MM.1S (cell line): ENCODE data around the gene SDK1.

Source experiments
- DNase-seq: peaks from one replicate; pipeline ENCODE4 v3.0.0-alpha.2; 2015
- H2AFZ ChIP-seq: fragments of 300-600 bp; sonication (generic); 2 replicates; pipeline ENCODE4 v1.6.0; 2016; ENCODE audit warnings: antibody characterized with exemption, low read length
- H3F3A ChIP-seq: fragments of 300-600 bp; sonication (generic); 2 replicates; pipeline ENCODE4 v1.6.1; 2016; ENCODE audit warnings: mild to moderate bottlenecking, antibody characterized with exemption, low read length, moderate library complexity, mixed read lengths; ENCODE audit not compliant: insufficient read depth
- H3K27ac ChIP-seq: fragments of 300-600 bp; sonication (generic); 2 replicates; pipeline ENCODE4 v1.5.1; 2016; ENCODE audit warnings: mild to moderate bottlenecking, low read length
- H3K27me3 ChIP-seq: fragments of 300-600 bp; sonication (generic); replicated peaks from 2 replicates; pipeline ENCODE4 v1.6.0; 2016; ENCODE audit warnings: low read length; ENCODE audit not compliant: insufficient read depth
- H3K36me3 ChIP-seq: fragments of 300-600 bp; sonication (generic); replicated peaks from 2 replicates; pipeline ENCODE4 v1.6.1; 2016; ENCODE audit warnings: mild to moderate bottlenecking, low read length, mixed read lengths; ENCODE audit not compliant: insufficient read depth
- H3K4me1 ChIP-seq: fragments of 300-600 bp; sonication (generic); 2 replicates; pipeline ENCODE4 v1.6.1; 2016; ENCODE audit warnings: low read length, mixed read lengths
- H3K4me2 ChIP-seq: fragments of 300-600 bp; sonication (generic); 2 replicates; pipeline ENCODE4 v1.6.0; 2016; ENCODE audit warnings: low read depth, low read length
- H3K4me3 ChIP-seq: fragments of 300-600 bp; sonication (generic); 2 replicates; pipeline ENCODE4 v1.5.1; 2016; ENCODE audit warnings: low read length, mixed read lengths
- H3K79me2 ChIP-seq: fragments of 300-600 bp; sonication (generic); 2 replicates; pipeline ENCODE4 v1.6.1; 2016; ENCODE audit warnings: mixed run types, low read length, mixed read lengths
- H3K9ac ChIP-seq: fragments of 300-600 bp; sonication (generic); 2 replicates; pipeline ENCODE4 v1.6.1; 2016; ENCODE audit warnings: low read length, mixed read lengths
- H3K9me2 ChIP-seq: fragments of 300-600 bp; sonication (generic); replicated peaks from 2 replicates; pipeline ENCODE4 v1.6.1; 2016; ENCODE audit warnings: mild to moderate bottlenecking, low read length, mixed read lengths; ENCODE audit not compliant: insufficient read depth
- H3K9me3 ChIP-seq: fragments of 300-600 bp; sonication (generic); replicated peaks from 2 replicates; pipeline ENCODE4 v1.6.1; 2016; ENCODE audit warnings: mild to moderate bottlenecking, low read length, mixed read lengths; ENCODE audit not compliant: insufficient read depth
- H4K20me1 ChIP-seq: fragments of 300-600 bp; sonication (generic); 2 replicates; pipeline ENCODE4 v1.6.1; 2016; ENCODE audit warnings: mild to moderate bottlenecking, low read length, moderate library complexity, mixed read lengths; ENCODE audit not compliant: insufficient read depth
- CTCF ChIP-seq: fragments of 300-600 bp; sonication (generic); IDR thresholded peaks from 2 replicates; pipeline ENCODE4 v1.5.1; 2016; ENCODE audit warnings: antibody characterized with exemption, low read length, mixed read lengths
- EZH2 ChIP-seq: fragments of 300-600 bp; sonication (generic); optimal IDR thresholded peaks from 2 replicates; pipeline ENCODE3; 2017; ENCODE audit warnings: low read depth, mild to moderate bottlenecking, antibody characterized with exemption, low read length, mixed read lengths
- EZH2phosphoT487 ChIP-seq: fragments of 300-600 bp; sonication (generic); IDR thresholded peaks from 2 replicates; pipeline ENCODE4 v1.6.1; 2018; ENCODE audit warnings: antibody characterized with exemption, low read length

The SDK1 gene

GRCh38 chr7:4210821-4211220 is 909.8 kb downstream of the SDK1 start:
- H3K27ac ChIP-seq: no peak overlapping the region
- H3K79me2 ChIP-seq: no peaks in the 10 kb centered on the region
- no peak for TF ChIP-seq EZH2phosphoT487
- no peak for TF ChIP-seq EZH2
- no peak for TF ChIP-seq CTCF
- H3K9me2 ChIP-seq: no peaks in the 10 kb centered on the region
- H3K27me3 ChIP-seq: no peaks in the 10 kb centered on the region
- no peak overlapping the region for H3K4me3 ChIP-seq
- no peak for DNase-seq
- H3K9ac ChIP-seq: no peak overlapping the region
- H2AFZ ChIP-seq: no peak overlapping the region
- no peaks in the 10 kb centered on the region for H4K20me1 ChIP-seq
- no peaks in the 10 kb centered on the region for H3K4me1 ChIP-seq
- H3K9me3 ChIP-seq: no peaks in the 10 kb centered on the region
- H3K36me3 ChIP-seq: no peaks in the 10 kb centered on the region
- no peak overlapping the region for H3K4me2 ChIP-seq
- no peaks in the 10 kb centered on the region for H3F3A ChIP-seq

GRCh38 chr7:4211261-4211660 is 910.2 kb downstream of the SDK1 start:
- H3K4me3 ChIP-seq: no peak overlapping the region
- no peaks in the 10 kb centered on the region for H4K20me1 ChIP-seq
- no peaks in the 10 kb centered on the region for H3K79me2 ChIP-seq
- no peaks in the 10 kb centered on the region for H3K36me3 ChIP-seq
- H3F3A ChIP-seq: no peaks in the 10 kb centered on the region
- no peak overlapping the region for H2AFZ ChIP-seq
- no peak overlapping the region for H3K27ac ChIP-seq
- no peaks in the 10 kb centered on the region for H3K4me1 ChIP-seq
- no peak overlapping the region for H3K4me2 ChIP-seq
- no peaks in the 10 kb centered on the region for H3K27me3 ChIP-seq
- TF ChIP-seq CTCF (no peak), EZH2 (no peak), EZH2phosphoT487 (no peak)
- no peaks in the 10 kb centered on the region for H3K9me3 ChIP-seq
- no peak for DNase-seq
- H3K9me2 ChIP-seq: no peaks in the 10 kb centered on the region
- H3K9ac ChIP-seq: no peak overlapping the region

DNA sequence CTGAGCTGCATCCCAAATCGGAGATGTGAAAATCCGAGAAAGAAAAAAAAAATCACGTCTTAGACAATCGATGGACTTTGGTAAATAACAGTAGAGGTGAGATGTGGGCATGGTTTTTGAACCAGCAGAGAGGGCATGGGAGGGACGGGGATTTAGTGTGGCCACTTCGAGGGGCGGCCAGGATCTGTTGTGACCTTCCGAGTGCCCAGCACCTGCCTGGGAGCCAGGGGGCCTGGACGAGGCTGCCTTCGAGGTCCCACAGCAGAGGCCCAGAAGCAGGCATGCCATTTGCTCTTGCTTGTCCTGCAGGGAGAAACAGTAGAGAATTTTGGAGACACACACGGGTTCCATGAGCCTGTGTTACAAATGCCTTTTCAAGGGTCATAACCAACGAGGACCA is 911.3 kb downstream of the SDK1 start:
- no peaks in the 10 kb centered on the region for H3K9me2 ChIP-seq
- H3F3A ChIP-seq: no peaks in the 10 kb centered on the region
- no peak overlapping the region for H3K9ac ChIP-seq
- no peak overlapping the region for H2AFZ ChIP-seq
- H3K9me3 ChIP-seq: no peaks in the 10 kb centered on the region
- H3K4me3 ChIP-seq: no peak overlapping the region
- H3K4me2 ChIP-seq: no peak overlapping the region
- H3K4me1 ChIP-seq: no peaks in the 10 kb centered on the region
- DNase-seq: no peak
- no peak overlapping the region for H3K27ac ChIP-seq
- no peaks in the 10 kb centered on the region for H3K36me3 ChIP-seq
- H3K27me3 ChIP-seq: no peaks in the 10 kb centered on the region
- TF ChIP-seq CTCF (no peak), EZH2 (no peak), EZH2phosphoT487 (no peak)
- H4K20me1 ChIP-seq: no peaks in the 10 kb centered on the region
- H3K79me2 ChIP-seq: no peaks in the 10 kb centered on the region
